ENCODE measurements around the gene ARHGEF17. TPM values are rescaled to one million over a fixed set of nuclear protein-coding genes. Genes with fewer than 3 reads are reported as not detected.

Gene ARHGEF17
- total and polyA plus RNA-seq, 2 of the 8 experiments (the other 6 are each of a cell fraction or from before 2014, with no cell fraction given): 11.3 to 14.6 TPM

- TF ChIP-seq SAP30 (IDR thresholded peaks at IDR 0.05; ENCODE audit: insufficient read depth, insufficient replicate concordance, low read length): no peak
- TF ChIP-seq KDM4A (IDR thresholded peaks at IDR 0.05; ENCODE audit: low read depth, low read length, severe bottlenecking): no peak
- TF ChIP-seq MAX (IDR thresholded peaks at IDR 0.05): no peak
- no peak for TF ChIP-seq NANOG (IDR thresholded peaks at IDR 0.05; ENCODE audit: insufficient read depth, low read depth, low read length, poor library complexity, severe bottlenecking)
- TF ChIP-seq HDAC6 (IDR thresholded peaks at IDR 0.05; ENCODE audit: low read depth, low read length): no peak
These were observed 77.9 kb downstream of the ARHGEF17 start (continued) for GRCh38 chr11:73386016-73386415.

Measured in H1 (cell line).